HepG2 (cell line): ENCODE measurements around the gene SLC38A2. TPM values are rescaled to one million over a fixed set of nuclear protein-coding genes. Genes with fewer than 3 reads are reported as not detected.

Source experiments
- FOXM1 ChIP-seq: sonication (generic); formaldehyde crosslinking; IDR thresholded peaks from 2 replicates; pipeline ENCODE4 v1.5.0; 2020; ENCODE audit warnings: missing genetic modification reagents
- KDM1A ChIP-seq: IDR thresholded peaks from 2 replicates; pipeline ENCODE4 v1.6.1; 2016; ENCODE audit warnings: missing compliant biosample characterization
- KLF6 ChIP-seq: IDR thresholded peaks from 2 replicates; pipeline ENCODE4 v1.8.0; 2016; ENCODE audit warnings: missing biosample characterization, missing genetic modification reagents
- POLR2AphosphoS2 ChIP-seq: IDR thresholded peaks from 2 replicates; pipeline ENCODE4 v1.6.1; 2011; ENCODE audit warnings: low read depth, low read length, improper control_type of control experiment
- RCOR2 ChIP-seq: IDR thresholded peaks from 2 replicates; pipeline ENCODE4 v1.6.1; 2016; ENCODE audit warnings: missing biosample characterization, missing genetic modification reagents
- REL ChIP-seq: sonication (generic); formaldehyde crosslinking; conservative IDR thresholded peaks from 2 replicates; pipeline ENCODE4 v1.8.0; 2022; ENCODE audit warnings: mild to moderate bottlenecking, missing genetic modification reagents, moderate library complexity
- RORA ChIP-seq: sonication (generic); formaldehyde crosslinking; IDR thresholded peaks from 2 replicates; pipeline ENCODE4 v1.5.0; 2020; ENCODE audit warnings: mild to moderate bottlenecking, missing genetic modification reagents, moderate library complexity
- SMC3 ChIP-seq: IDR thresholded peaks from 2 replicates; pipeline ENCODE4 v1.6.1; 2011; ENCODE audit warnings: low read length, improper control_type of control experiment
- SOX6 ChIP-seq, 2 experiments: fragments of 450-650 bp in 1 of 2; sonication (generic) in 1 of 2; formaldehyde crosslinking in 1 of 2; IDR thresholded peaks; 2 replicates each; pipeline versions ENCODE4 v1.4.0 to v1.6.1; 2017 to 2020; ENCODE audit warnings: antibody characterized with exemption in 1 of 2, mild to moderate bottlenecking in 1 of 2, missing genetic modification reagents in 1 of 2
- ZBTB1 ChIP-seq: sonication (generic); formaldehyde crosslinking; IDR thresholded peaks from 2 replicates; pipeline ENCODE4 v1.4.0; 2020; ENCODE audit warnings: missing genetic modification reagents, borderline replicate concordance
- ZNF747 ChIP-seq: sonication (generic); formaldehyde crosslinking; IDR thresholded peaks from 2 replicates; pipeline ENCODE4 v1.8.1; 2023; ENCODE audit warnings: missing genetic modification reagents, mild to moderate bottlenecking, borderline replicate concordance
- ZNF75D ChIP-seq: sonication (generic); formaldehyde crosslinking; IDR thresholded peaks from 2 replicates; pipeline ENCODE4 v1.8.1; 2023; ENCODE audit warnings: missing genetic modification reagents, mild to moderate bottlenecking, borderline replicate concordance
- polyA plus RNA-seq, 8 experiments: library from polyadenylated mRNA; depleted of rRNA in 3 of 8; stranded (reverse) in 7 of 8; unstranded in 1 of 8; fragments of >200 nt; fragmentation: Illumina TruSeq in 4 of 8; extraction: Trizol in 4 of 8; gene quantifications; 2 replicates each; pipeline versions ENCODE4 v1.2.1 to v1.2.3, GENCODE V29; 2011 to 2016; ENCODE audit warnings: low read depth in 4 of 8, missing spikeins in 1 of 8, mixed read lengths in 1 of 8; ENCODE audit not compliant: insufficient read depth in 1 of 8
- total RNA-seq, 5 experiments: library from RNA; depleted of rRNA; stranded (reverse); fragments of >200 nt; fragmentation: Illumina TruSeq; extraction: Trizol; gene quantifications; 2 replicates each; pipeline ENCODE4 v1.2.3, GENCODE V29; 2016; ENCODE audit warnings: low read depth in 1 of 5
- TF ChIP-seq, protein P1 (sequence below): IDR thresholded peaks from 2 replicates; pipeline ENCODE4 v1.6.1; 2016; ENCODE audit warnings: missing compliant biosample characterization, missing genetic modification reagents, borderline replicate concordance
- TF ChIP-seq, protein P2 (sequence below): sonication (generic); formaldehyde crosslinking; IDR thresholded peaks from 2 replicates; pipeline ENCODE4 v1.4.0; 2020; ENCODE audit warnings: missing genetic modification reagents
- TF ChIP-seq, protein P3 (sequence below): sonication (generic); formaldehyde crosslinking; IDR thresholded peaks from 2 replicates; pipeline ENCODE4 v1.4.0; 2020; ENCODE audit warnings: mild to moderate bottlenecking, missing genetic modification reagents

SLC38A2 gene
- total and polyA plus RNA-seq, 2 of the 13 experiments (the other 11 are each of a cell fraction or from before 2014, with no cell fraction given) = 368 to 880 TPM

DNA sequence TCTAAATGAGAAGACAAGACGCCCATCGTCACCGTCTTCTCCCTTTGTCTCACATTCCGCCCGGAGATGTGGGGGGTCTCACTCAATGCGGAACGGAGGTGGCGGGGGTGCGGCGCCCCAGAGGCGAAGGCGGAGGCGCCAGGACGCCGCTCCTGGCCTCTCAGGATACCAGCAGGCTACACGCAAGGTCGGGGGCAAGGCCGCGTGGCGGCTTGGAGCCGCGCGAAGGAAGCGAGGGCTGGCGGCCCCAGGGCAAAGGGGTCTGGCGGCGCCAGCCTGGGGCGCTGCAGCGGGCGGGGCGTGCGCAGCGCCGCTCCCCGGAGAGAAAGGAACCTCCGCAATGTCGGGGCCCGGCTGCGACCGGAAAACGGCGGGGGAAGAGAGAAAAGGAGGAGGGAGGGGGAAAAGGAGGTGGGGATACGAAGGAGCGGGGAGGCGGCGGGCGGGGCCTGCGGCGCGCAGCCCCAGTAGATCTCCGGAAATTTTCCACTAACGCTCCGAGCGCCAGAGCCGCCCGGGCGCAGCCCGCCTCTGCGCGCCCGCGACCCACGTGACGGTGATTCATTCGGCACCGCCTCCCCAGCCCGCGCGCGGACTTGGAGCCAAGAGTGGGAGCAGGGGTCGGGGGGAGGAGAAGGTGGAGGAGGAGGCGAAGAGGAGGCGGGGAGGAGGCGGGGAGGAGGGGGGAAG, 10.5 kb upstream of the SLC38A2 start (continued):
- TF ChIP-seq, protein P1, sequence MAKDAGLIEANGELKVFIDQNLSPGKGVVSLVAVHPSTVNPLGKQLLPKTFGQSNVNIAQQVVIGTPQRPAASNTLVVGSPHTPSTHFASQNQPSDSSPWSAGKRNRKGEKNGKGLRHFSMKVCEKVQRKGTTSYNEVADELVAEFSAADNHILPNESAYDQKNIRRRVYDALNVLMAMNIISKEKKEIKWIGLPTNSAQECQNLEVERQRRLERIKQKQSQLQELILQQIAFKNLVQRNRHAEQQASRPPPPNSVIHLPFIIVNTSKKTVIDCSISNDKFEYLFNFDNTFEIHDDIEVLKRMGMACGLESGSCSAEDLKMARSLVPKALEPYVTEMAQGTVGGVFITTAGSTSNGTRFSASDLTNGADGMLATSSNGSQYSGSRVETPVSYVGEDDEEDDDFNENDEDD = peak; percentile 73; the same call in 1 of the 2 replicates
- no peak; the same call in 1 of the 2 replicates for TF ChIP-seq RCOR2 (CRISPR knock-in tag)
- no peak for TF ChIP-seq RORA (CRISPR knock-in tag)
- TF ChIP-seq ZNF75D = no peak
- TF ChIP-seq FOXM1 (CRISPR knock-in tag) = no peak
- peak; percentile 39 for TF ChIP-seq KLF6 (CRISPR knock-in tag)
- 0 out of 2 replicates have a peak, but pooled peaks have one; percentile 11 for TF ChIP-seq POLR2AphosphoS2
- TF ChIP-seq SOX6 (IDR thresholded peaks at IDR 0.05) = no peak
- peak; percentile 83 for TF ChIP-seq SOX6 (CRISPR knock-in tag; IDR thresholded peaks at IDR 0.05)
- TF ChIP-seq REL (CRISPR knock-in tag) = peak; percentile 92
- no peak for TF ChIP-seq SMC3
- peak; percentile 75 for TF ChIP-seq ZNF747 (CRISPR knock-in tag)
- TF ChIP-seq, protein P2, sequence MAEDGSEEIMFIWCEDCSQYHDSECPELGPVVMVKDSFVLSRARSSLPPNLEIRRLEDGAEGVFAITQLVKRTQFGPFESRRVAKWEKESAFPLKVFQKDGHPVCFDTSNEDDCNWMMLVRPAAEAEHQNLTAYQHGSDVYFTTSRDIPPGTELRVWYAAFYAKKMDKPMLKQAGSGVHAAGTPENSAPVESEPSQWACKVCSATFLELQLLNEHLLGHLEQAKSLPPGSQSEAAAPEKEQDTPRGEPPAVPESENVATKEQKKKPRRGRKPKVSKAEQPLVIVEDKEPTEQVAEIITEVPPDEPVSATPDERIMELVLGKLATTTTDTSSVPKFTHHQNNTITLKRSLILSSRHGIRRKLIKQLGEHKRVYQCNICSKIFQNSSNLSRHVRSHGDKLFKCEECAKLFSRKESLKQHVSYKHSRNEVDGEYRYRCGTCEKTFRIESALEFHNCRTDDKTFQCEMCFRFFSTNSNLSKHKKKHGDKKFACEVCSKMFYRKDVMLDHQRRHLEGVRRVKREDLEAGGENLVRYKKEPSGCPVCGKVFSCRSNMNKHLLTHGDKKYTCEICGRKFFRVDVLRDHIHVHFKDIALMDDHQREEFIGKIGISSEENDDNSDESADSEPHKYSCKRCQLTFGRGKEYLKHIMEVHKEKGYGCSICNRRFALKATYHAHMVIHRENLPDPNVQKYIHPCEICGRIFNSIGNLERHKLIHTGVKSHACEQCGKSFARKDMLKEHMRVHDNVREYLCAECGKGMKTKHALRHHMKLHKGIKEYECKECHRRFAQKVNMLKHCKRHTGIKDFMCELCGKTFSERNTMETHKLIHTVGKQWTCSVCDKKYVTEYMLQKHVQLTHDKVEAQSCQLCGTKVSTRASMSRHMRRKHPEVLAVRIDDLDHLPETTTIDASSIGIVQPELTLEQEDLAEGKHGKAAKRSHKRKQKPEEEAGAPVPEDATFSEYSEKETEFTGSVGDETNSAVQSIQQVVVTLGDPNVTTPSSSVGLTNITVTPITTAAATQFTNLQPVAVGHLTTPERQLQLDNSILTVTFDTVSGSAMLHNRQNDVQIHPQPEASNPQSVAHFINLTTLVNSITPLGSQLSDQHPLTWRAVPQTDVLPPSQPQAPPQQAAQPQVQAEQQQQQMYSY (CRISPR knock-in tag) = no peak
- TF ChIP-seq ZBTB1 = 0 out of 2 replicates have a peak, but pooled peaks have one; percentile 39
- TF ChIP-seq KDM1A (CRISPR knock-in tag) = peak; percentile 23; the same call in 1 of the 2 replicates
- TF ChIP-seq, protein P3, sequence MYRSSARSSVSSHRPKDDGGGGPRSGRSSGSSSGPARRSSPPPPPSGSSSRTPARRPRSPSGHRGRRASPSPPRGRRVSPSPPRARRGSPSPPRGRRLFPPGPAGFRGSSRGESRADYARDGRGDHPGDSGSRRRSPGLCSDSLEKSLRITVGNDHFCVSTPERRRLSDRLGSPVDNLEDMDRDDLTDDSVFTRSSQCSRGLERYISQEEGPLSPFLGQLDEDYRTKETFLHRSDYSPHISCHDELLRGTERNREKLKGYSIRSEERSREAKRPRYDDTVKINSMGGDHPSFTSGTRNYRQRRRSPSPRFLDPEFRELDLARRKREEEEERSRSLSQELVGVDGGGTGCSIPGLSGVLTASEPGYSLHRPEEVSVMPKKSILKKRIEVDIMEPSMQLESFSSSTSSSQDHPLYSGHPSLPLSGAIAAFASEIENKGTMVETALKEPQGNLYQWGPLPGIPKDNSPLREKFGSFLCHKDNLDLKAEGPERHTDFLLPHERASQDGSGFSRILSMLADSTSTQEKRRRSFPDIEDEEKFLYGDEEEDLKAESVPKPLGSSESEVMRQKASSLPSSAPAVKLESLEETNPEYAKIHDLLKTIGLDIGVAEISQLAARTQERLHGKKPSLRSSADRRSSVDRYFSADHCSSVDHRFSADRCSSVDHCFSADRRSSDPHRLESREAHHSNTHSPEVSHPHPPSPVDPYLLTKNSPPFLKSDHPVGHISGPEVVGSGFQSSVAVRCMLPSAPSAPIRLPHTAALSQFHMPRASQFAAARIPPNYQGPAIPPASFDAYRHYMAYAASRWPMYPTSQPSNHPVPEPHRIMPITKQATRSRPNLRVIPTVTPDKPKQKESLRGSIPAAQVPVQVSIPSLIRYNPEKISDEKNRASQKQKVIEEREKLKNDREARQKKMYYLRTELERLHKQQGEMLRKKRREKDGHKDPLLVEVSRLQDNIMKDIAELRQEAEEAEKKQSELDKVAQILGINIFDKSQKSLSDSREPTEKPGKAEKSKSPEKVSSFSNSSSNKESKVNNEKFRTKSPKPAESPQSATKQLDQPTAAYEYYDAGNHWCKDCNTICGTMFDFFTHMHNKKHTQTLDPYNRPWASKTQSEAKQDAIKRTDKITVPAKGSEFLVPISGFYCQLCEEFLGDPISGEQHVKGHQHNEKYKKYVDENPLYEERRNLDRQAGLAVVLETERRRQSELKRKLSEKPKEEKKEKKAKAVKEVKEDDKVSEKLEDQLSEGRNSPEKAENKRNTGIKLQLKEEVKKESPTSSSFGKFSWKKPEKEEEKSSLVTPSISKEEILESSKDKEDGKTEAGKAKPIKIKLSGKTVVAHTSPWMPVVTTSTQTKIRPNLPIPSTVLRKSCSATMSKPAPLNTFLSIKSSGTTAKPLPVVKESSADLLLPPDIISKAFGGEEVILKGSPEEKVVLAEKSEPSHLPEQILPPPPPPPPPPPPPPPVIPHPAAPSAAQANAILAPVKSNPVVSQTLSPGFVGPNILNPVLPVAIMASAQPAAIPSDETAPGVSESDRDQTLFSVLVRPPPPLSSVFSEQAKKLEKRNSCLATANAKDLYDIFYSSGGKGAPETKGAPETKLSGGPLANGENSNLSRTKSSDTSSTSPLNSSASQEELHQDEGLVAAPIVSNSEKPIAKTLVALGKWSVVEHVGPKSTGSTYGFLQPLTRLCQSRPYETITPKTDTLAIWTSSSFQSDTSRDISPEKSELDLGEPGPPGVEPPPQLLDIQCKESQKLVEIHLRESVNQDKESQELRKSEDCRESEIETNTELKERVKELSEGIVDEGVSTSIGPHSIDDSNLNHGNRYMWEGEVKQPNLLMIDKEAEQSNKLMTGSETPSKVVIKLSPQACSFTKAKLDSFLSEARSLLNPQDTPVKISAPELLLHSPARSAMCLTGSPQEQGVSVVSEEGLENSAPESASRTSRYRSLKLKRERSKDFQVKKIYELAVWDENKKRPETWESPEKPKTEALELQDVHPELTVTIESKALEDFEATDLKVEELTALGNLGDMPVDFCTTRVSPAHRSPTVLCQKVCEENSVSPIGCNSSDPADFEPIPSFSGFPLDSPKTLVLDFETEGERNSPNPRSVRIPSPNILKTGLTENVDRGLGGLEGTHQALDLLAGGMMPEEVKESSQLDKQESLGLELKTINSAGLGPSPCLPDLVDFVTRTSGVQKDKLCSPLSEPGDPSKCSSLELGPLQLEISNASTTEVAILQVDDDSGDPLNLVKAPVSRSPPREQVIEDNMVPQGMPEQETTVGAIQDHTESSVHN = no peak
